ENCODE data around the gene ATL3.

DNA sequence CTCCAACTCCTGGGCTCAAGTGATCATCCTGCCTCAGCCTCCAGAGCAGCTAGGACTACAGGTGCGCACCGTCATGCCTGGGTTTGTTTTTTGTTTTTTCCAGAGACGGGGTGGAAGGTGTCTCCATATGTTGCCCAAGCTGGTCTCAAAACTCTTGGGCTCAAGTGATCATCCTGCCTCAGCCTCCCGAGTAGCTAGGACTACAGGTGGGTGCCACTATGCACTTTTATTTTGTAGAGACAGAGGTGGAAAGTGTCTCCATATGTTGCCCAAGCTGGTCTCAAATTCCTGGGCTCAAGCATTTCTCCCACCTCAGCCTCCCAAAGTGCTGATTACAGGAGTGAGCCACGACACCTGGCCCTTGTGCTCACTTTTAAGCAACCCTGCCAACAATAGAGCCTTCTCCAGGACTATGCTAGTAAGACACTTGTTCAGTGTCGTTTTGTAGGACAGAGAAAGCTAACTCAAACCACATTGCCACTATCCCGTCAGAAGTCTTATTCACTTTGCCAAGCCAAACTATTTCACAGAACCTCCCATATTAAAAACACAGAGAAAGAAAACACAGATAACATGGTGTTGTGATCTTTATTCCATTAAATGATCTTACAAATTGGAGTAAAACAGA lies 47.5 kb downstream of the ATL3 start:
- no peak for TF ChIP-seq EZH2 (IDR thresholded peaks at IDR 0.05; ENCODE audit: borderline replicate concordance, low read depth, low read length, poor library complexity, severe bottlenecking)
- TF ChIP-seq, protein P1, sequence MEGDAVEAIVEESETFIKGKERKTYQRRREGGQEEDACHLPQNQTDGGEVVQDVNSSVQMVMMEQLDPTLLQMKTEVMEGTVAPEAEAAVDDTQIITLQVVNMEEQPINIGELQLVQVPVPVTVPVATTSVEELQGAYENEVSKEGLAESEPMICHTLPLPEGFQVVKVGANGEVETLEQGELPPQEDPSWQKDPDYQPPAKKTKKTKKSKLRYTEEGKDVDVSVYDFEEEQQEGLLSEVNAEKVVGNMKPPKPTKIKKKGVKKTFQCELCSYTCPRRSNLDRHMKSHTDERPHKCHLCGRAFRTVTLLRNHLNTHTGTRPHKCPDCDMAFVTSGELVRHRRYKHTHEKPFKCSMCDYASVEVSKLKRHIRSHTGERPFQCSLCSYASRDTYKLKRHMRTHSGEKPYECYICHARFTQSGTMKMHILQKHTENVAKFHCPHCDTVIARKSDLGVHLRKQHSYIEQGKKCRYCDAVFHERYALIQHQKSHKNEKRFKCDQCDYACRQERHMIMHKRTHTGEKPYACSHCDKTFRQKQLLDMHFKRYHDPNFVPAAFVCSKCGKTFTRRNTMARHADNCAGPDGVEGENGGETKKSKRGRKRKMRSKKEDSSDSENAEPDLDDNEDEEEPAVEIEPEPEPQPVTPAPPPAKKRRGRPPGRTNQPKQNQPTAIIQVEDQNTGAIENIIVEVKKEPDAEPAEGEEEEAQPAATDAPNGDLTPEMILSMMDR (conservative IDR thresholded peaks at IDR 0.05; ENCODE audit: low read depth, low read length), result no peak
